Stomach smooth muscle (tissue), 2 donors: Measurements from ENCODE around the gene FARP2.

Experiments
- H3K27ac ChIP-seq: one replicate; pipeline ENCODE4 v1.7.0; 2013; ENCODE audit warnings: mild to moderate bottlenecking, low read length, inconsistent platforms
- H3K27me3 ChIP-seq, 2 donors: one replicate each; pipeline ENCODE4 v1.7.0; 2013; ENCODE audit warnings: low read length in 2 of 2; ENCODE audit not compliant: insufficient read depth in 2 of 2, control insufficient read depth in 1 of 2
- H3K36me3 ChIP-seq, 2 donors: one replicate each; pipeline ENCODE4 v1.7.0; 2013; ENCODE audit warnings: low read length in 2 of 2; ENCODE audit not compliant: control insufficient read depth in 2 of 2, insufficient read depth in 2 of 2
- H3K4me1 ChIP-seq: one replicate; pipeline ENCODE4 v1.7.0; 2013; ENCODE audit warnings: low read length; ENCODE audit not compliant: control insufficient read depth, insufficient read depth
- H3K4me3 ChIP-seq, 2 donors: one replicate each; pipeline ENCODE4 v1.7.0; 2013; ENCODE audit warnings: low read length in 2 of 2
- H3K9ac ChIP-seq, 2 donors: one replicate each; pipeline ENCODE4 v1.7.0; 2013; ENCODE audit warnings: low read length in 2 of 2, mild to moderate bottlenecking in 1 of 2
- H3K9me3 ChIP-seq, 2 donors: one replicate each; pipeline ENCODE4 v1.7.0; 2013; ENCODE audit warnings: low read length in 2 of 2; ENCODE audit not compliant: control insufficient read depth in 2 of 2
- donor health status: healthy.
- donor health status: Pancreatic carcinoma.

FARP2 gene

DNA sequence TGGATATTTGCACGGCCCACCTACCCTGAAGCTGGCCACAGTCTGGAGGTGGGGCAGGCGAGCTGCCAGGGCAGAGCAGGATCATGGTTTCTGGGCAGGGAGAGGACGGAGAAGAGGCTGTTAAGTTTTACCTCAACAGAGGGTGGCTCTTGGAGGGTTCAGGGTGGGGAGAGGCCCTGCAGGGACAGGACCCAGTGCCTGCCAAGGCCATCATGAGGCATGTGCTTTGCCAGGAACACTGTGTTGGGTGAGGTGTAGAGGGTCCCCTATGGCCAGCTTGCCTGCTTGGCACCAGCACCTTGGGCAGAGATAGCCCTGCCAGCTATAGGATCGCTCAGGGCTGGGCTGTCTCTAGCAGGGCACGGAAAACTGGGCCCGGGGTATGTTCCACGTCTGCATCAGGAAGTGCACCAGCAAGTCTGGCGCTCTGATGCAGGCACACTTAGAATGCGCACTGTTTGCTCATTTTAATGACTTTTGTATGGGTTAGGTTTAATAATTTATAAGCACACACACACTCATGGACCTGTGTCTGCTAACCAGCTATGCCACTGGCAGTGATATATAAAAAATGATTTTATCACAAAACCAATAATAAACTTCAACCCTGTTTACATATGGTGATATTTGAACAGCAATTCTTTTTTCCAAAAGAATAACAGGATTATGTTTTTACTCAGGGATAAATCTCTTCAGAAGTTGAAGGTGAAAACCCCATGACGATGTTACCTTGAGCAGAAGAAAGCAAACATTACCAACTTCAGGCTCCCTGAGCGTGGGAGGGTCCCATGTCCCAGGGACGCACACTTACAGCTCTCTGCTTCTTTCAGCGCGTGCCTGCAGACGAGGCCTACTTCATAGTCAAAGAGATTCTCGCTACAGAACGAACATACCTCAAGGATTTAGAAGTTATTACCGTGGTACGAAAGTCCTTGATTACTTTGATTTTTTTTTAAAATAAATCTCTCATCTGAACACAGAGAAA is 105.9 kb downstream of the FARP2 start:
- Histone ChIP-seq H3K4me1 (no peaks in the 10 kb centered on the region), H3K4me3 (no peak overlapping the region), H3K27me3 (no peaks in the 10 kb centered on the region)

GRCh38 chr2:241463276-241464135 is 107.4 kb downstream of the FARP2 start:
- Histone ChIP-seq H3K36me3 (peaks cover 0 to 11% of the 10 kb centered on the region in 2 donors), H3K4me3 (no peak overlapping the region), H3K27ac (no peak overlapping the region), H3K9me3 (no peaks in the 10 kb centered on the region), H3K4me1 (no peaks in the 10 kb centered on the region), H3K27me3 (no peaks in the 10 kb centered on the region), H3K9ac (no peak overlapping the region)

More for the DNA sequence above, 105.9 kb downstream of the FARP2 start:
- no peak overlapping the region for H3K9ac ChIP-seq
- H3K9me3 ChIP-seq: no peaks in the 10 kb centered on the region
- H3K27ac ChIP-seq: no peak overlapping the region
- H3K36me3 ChIP-seq: peaks cover 0 to 7% of the 10 kb centered on the region in 2 donors

- peaks cover 0 to 15% of the 10 kb centered on the region in 2 donors for H3K36me3 ChIP-seq
Measured at GRCh38 chr2:241465543-241465942, 109.5 kb downstream of the FARP2 start.

DNA sequence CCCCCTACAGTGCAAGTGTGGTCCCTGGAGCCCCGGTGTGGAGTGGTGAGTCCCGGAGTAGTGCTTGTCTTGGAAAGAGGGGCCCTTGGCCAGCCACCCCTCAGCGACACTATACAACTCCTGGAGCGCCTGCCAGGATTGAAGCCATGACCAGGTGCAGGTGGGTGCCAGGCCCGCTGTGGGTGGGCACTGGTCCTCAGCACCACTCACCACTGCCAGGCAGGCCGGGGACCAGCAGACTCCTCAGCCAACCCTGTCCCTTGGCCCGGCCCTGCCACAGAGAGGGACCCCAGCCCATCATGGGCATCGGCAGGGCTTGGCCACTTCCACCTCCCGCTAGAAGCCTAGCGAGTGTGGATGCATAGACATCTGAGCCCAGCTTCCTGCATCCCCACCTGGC is 110.1 kb downstream of the FARP2 start:
- H3K27me3 ChIP-seq: no peaks in the 10 kb centered on the region
- no peak overlapping the region for H3K9ac ChIP-seq
- no peaks in the 10 kb centered on the region for H3K9me3 ChIP-seq
- no peaks in the 10 kb centered on the region for H3K4me1 ChIP-seq
- H3K36me3 ChIP-seq: peaks cover 0 to 15% of the 10 kb centered on the region in 2 donors
- H3K4me3 ChIP-seq: no peak overlapping the region
- H3K27ac ChIP-seq: no peak overlapping the region

More at GRCh38 chr2:241465543-241465942, 109.5 kb downstream of the FARP2 start:
- Histone ChIP-seq H3K4me1 (no peaks in the 10 kb centered on the region), H3K27me3 (no peaks in the 10 kb centered on the region), H3K4me3 (no peak overlapping the region), H3K27ac (no peak overlapping the region), H3K9me3 (no peaks in the 10 kb centered on the region), H3K9ac (no peak overlapping the region)

DNA sequence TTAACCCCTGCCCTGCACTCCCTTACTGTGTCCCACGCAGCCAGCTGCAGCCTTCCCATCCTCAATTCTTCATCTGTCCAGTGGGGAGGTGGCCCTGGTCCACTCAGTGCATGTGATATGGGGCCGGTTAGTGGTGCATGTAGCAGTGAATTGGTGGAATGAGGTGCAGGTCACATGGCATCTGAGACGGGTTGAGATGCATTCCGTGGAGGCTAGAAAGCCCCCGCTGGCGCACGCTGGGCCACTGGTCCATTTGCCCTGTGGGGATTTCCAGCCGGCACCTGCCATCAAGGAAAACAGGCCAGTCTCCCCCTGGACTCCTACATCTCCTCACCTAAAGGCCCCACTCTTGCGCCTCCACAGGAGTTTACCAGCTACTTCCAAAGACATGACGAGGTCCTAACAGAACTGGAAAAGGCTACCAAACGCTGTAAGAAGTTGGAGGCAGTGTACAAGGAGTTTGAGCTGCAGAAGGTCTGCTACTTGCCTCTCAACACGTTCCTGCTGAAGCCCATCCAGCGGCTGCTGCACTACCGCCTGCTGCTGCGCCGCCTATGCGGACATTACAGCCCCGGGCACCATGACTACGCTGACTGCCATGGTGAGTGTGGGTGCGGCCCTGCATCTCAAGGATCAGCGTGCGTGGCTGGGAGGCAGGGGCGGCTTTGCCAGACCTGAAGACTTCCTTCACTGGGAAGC is 111.8 kb downstream of the FARP2 start:
- Histone ChIP-seq H3K27me3 (no peaks in the 10 kb centered on the region), H3K4me3 (no peak overlapping the region), H3K4me1 (no peaks in the 10 kb centered on the region), H3K36me3 (peaks cover 0 to 15% of the 10 kb centered on the region in 2 donors), H3K9ac (no peak overlapping the region), H3K27ac (no peak overlapping the region), H3K9me3 (no peaks in the 10 kb centered on the region)

- Histone ChIP-seq H3K27me3 (no peaks in the 10 kb centered on the region), H3K4me1 (no peaks in the 10 kb centered on the region), H3K4me3 (no peak overlapping the region)
Measured at GRCh38 chr2:241468476-241468781, 112.3 kb downstream of the FARP2 start.

GRCh38 chr2:241469746-241470145 is 113.7 kb downstream of the FARP2 start:
- Histone ChIP-seq H3K4me3 (no peak overlapping the region), H3K4me1 (no peaks in the 10 kb centered on the region), H3K9ac (no peak overlapping the region), H3K27ac (no peak overlapping the region), H3K36me3 (peaks cover 0 to 8% of the 10 kb centered on the region in 2 donors), H3K9me3 (no peaks in the 10 kb centered on the region), H3K27me3 (no peaks in the 10 kb centered on the region)

More at GRCh38 chr2:241468476-241468781, 112.3 kb downstream of the FARP2 start:
- H3K9me3 ChIP-seq: no peaks in the 10 kb centered on the region
- H3K9ac ChIP-seq: no peak overlapping the region
- H3K27ac ChIP-seq: no peak overlapping the region
- peaks cover 0 to 12% of the 10 kb centered on the region in 2 donors for H3K36me3 ChIP-seq

DNA sequence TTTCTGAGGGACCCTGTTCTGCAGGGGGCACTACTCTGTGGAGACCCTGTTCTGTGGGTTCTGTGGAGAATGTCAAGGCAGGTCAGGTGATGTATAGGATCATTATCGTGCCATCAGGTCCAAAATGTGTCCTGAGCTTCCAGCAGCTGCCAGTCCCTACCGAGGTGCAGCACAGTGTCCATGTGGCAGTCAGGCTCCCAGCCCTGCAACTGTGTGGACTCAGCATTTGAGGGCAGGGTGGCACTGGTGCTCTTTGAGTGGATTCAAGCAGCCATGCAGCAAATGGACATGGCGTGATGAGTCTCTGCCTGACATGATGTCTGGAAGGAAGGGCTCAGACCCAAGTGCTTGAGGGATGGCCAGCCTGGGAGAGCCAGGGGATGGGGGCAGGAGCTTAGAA is 117.3 kb downstream of the FARP2 start:
- H3K4me1 ChIP-seq: no peaks in the 10 kb centered on the region
- H3K9ac ChIP-seq: no peak overlapping the region
- H3K36me3 ChIP-seq: peaks cover 0 to 8% of the 10 kb centered on the region in 2 donors
- no peak overlapping the region for H3K4me3 ChIP-seq
- H3K27ac ChIP-seq: no peak overlapping the region
- no peaks in the 10 kb centered on the region for H3K27me3 ChIP-seq
- H3K9me3 ChIP-seq: no peaks in the 10 kb centered on the region

GRCh38 chr2:241475267-241475666 is 119.2 kb downstream of the FARP2 start:
- peaks cover 0 to 11% of the 10 kb centered on the region in 2 donors for H3K36me3 ChIP-seq
- H3K9ac ChIP-seq: no peak overlapping the region
- no peak overlapping the region for H3K27ac ChIP-seq
- no peaks in the 10 kb centered on the region for H3K4me1 ChIP-seq
- H3K4me3 ChIP-seq: no peak overlapping the region
- H3K27me3 ChIP-seq: no peaks in the 10 kb centered on the region
- no peaks in the 10 kb centered on the region for H3K9me3 ChIP-seq

DNA sequence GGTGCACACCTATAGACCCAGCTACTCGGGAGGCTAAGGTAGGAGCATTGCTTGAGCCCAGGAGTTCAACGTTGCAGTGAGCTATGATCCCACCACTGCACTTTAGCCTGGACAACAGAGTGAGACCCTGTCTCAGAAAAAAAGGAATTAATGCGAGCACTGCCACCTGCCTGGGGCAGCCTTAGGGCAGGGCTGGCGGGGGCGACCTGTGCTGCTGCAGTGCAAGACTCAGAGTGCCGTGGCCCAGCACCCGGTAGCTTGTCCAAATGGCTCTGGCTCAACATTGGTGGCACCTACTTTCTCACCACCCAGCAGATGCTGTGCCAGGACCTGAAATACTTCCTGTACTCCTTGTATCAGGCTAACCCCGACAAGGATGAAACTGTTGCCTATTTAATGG is 122.1 kb downstream of the FARP2 start:
- no peak overlapping the region for H3K27ac ChIP-seq
- H3K36me3 ChIP-seq: peaks cover 0 to 11% of the 10 kb centered on the region in 2 donors
- H3K27me3 ChIP-seq: no peaks in the 10 kb centered on the region
- H3K9me3 ChIP-seq: no peaks in the 10 kb centered on the region
- no peak overlapping the region for H3K4me3 ChIP-seq
- no peak overlapping the region for H3K9ac ChIP-seq
- H3K4me1 ChIP-seq: no peaks in the 10 kb centered on the region
